K562 (cell line): ENCODE data around the gene MAD1L1. TPM values are rescaled to one million over a fixed set of nuclear protein-coding genes. Genes with fewer than 3 reads are reported as not detected.

Experiments
- ELF1 ChIP-seq: fragments of 200-800 bp; sonication (Bioruptor generic); IDR thresholded peaks from 2 replicates; pipeline ENCODE4 v1.6.1; 2016; ENCODE audit warnings: missing genetic modification characterization, missing compliant biosample characterization
- ETV1 ChIP-seq: fragments of 450-650 bp; conservative IDR thresholded peaks from 2 replicates; pipeline ENCODE4 v1.6.1; 2016; ENCODE audit warnings: missing genetic modification characterization, control low read depth, low read depth, missing compliant biosample characterization
- KLF13 ChIP-seq: fragments of 450-650 bp; IDR thresholded peaks from 2 replicates; pipeline ENCODE4 v1.6.1; 2016; ENCODE audit warnings: missing genetic modification characterization, low read depth, mild to moderate bottlenecking, missing compliant biosample characterization, moderate library complexity, borderline replicate concordance
- PCBP2 ChIP-seq: fragments of 200-400 bp; formaldehyde crosslinking; IDR thresholded peaks from 2 replicates; pipeline ENCODE4 v1.6.1; 2018; ENCODE audit warnings: low read length, low read depth, mild to moderate bottlenecking, moderate library complexity; ENCODE audit not compliant: poor library complexity, severe bottlenecking
- TFE3 ChIP-seq: fragments of 450-650 bp; formaldehyde crosslinking; IDR thresholded peaks from 2 replicates; pipeline ENCODE4 v1.4.0; 2020; ENCODE audit warnings: mild to moderate bottlenecking, mixed read lengths
- TOE1 ChIP-seq, 2 experiments: fragments of 450-650 bp in 1 of 2; sonication (generic) in 1 of 2; formaldehyde crosslinking in 1 of 2; IDR thresholded peaks; 2 replicates each; pipeline versions ENCODE4 v1.7.1 to v1.8.0; 2016 to 2022; ENCODE audit warnings: borderline replicate concordance in 2 of 2, mild to moderate bottlenecking in 2 of 2, antibody characterized with exemption in 1 of 2, inconsistent platforms in 1 of 2, low read depth in 1 of 2, missing genetic modification reagents in 1 of 2, moderate library complexity in 1 of 2
- VEZF1 ChIP-seq: fragments of 200-800 bp; sonication (Bioruptor generic); IDR thresholded peaks from 2 replicates; pipeline ENCODE4 v1.6.1; 2017; ENCODE audit warnings: missing genetic modification characterization, missing compliant biosample characterization
- ZBTB11 ChIP-seq, 3 experiments: fragments of 200-800 bp in 1 of 3; fragments of 250-450 bp in 1 of 3; fragments of 450-650 bp in 1 of 3; sonication (Bioruptor Pico) in 1 of 3; sonication (Bioruptor generic) in 1 of 3; formaldehyde crosslinking in 1 of 3; IDR thresholded peaks; 2 replicates each; pipeline versions ENCODE4 v1.6.1 to v1.8.0; 2016 to 2022; ENCODE audit warnings: mild to moderate bottlenecking in 2 of 3, missing genetic modification characterization in 2 of 3, missing compliant biosample characterization in 1 of 3, moderate library complexity in 1 of 3
- ZBTB34 ChIP-seq: fragments of 250-450 bp; sonication (Bioruptor Pico); IDR thresholded peaks from 2 replicates; pipeline ENCODE4 v1.8.0; 2021; ENCODE audit warnings: mild to moderate bottlenecking, moderate library complexity
- ZNF41 ChIP-seq: fragments of 250-450 bp; sonication (Bioruptor Pico); conservative IDR thresholded peaks from 2 replicates; pipeline ENCODE4 v1.4.0; 2020; ENCODE audit warnings: mild to moderate bottlenecking
- polyA plus RNA-seq, 8 experiments: library from polyadenylated mRNA; depleted of rRNA in 4 of 8; stranded (reverse) in 5 of 8; unstranded in 3 of 8; fragments of >200 nt; fragmentation: Nextera tagmentation in 2 of 8; fragmentation: Illumina TruSeq in 1 of 8; extraction: Ambion mirVana in 2 of 8; extraction: Trizol in 1 of 8; gene quantifications; 2 replicates each; pipeline versions ENCODE4 v1.2.1 to v1.2.3, GENCODE V29; 2011 to 2014; ENCODE audit warnings: inconsistent platforms in 1 of 8, missing spikeins in 1 of 8
- total RNA-seq, 7 experiments: library from RNA; depleted of rRNA in 6 of 7; stranded (reverse); fragments of >200 nt in 6 of 7; fragmentation: Illumina TruSeq in 2 of 7; extraction: Trizol in 2 of 7; gene quantifications; 2 replicates each; pipeline versions ENCODE4 v1.2.1 to v1.2.3, GENCODE V29; 2011 to 2021; ENCODE audit warnings: low replicate concordance in 1 of 7

MAD1L1 gene
- total and polyA plus RNA-seq, 9 of the 15 experiments (the other 6 are each of a cell fraction or from before 2014, with no cell fraction given): 1.7 to 89.7 (median 18.0) TPM

- no peak for TF ChIP-seq ZBTB34
- no peak for TF ChIP-seq PCBP2
- TF ChIP-seq ELF1 (tag): peak; percentile 52; the same call in 1 of the 2 replicates
- TF ChIP-seq KLF13 (tag): peak; percentile 25; the same call in 1 of the 2 replicates
- TF ChIP-seq ZBTB11 (CRISPR knock-in tag; IDR thresholded peaks at IDR 0.05): 0 out of 6 replicates have a peak, but pooled peaks of 1 of the 3 experiments have one; percentile 35
- no peak for TF ChIP-seq ZNF41 (CRISPR knock-in tag)
- TF ChIP-seq TOE1 (IDR thresholded peaks at IDR 0.05; ENCODE audit: borderline replicate concordance): peak; percentile 51; the same call in 1 of the 2 replicates
- no peak for TF ChIP-seq TOE1 (CRISPR knock-in tag; IDR thresholded peaks at IDR 0.05; ENCODE audit: borderline replicate concordance, low read depth)
- TF ChIP-seq TFE3 (CRISPR knock-in tag): peak; percentile 75
- TF ChIP-seq ETV1 (tag): peak; percentile 92
- peak; percentile 59; the same call in 1 of the 2 replicates for TF ChIP-seq VEZF1 (CRISPR knock-in tag)
These were observed 281.6 kb downstream of the MAD1L1 start (continued) for GRCh38 chr7:1951159-1951536.
